ENCODE results near the gene WDR83. TPM values are rescaled to one million over a fixed set of nuclear protein-coding genes. Genes with fewer than 3 reads are reported as not detected.

Gene WDR83
- total RNA-seq, 1 donor from 2014 or later: 23.7 TPM

DNA sequence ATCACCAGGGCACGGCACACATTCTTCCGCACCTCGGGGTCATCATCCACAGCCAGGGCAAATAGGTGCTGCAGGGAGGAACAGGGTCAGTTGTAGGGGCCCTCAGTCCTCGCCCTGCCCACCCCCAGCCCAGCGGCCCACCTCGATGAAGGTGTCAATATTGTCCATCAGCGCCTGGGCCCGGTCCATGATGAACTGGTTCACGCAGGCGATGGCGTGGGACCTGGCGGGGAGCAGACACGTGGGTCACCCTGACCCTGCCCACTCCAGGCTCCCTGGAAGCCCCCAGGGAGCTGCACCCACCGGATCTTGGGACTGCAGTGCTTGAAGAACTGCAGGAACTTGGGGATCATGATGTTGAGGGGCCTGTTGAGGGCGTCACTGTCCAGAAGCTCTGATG, 48.5 kb downstream of the WDR83 start:
- peaks cover 73% of the 10 kb centered on the region for H3K36me3 Mint-ChIP-seq (ENCODE audit: low read depth)
- no peak overlapping the region for H3K4me3 Mint-ChIP-seq (ENCODE audit: low read depth)
- no peaks in the 10 kb centered on the region for H3K4me1 Mint-ChIP-seq (ENCODE audit: low read depth)
- intact Hi-C loops (cut with micrococcal nuclease): no loop called here
- no peak overlapping the region for H3K27ac Mint-ChIP-seq
- H3K27me3 Mint-ChIP-seq (ENCODE audit: low read depth): no peaks in the 10 kb centered on the region
- H3K9me3 Mint-ChIP-seq: no peaks in the 10 kb centered on the region
- no peak for DNase-seq (ENCODE audit: low spot score)

DNA sequence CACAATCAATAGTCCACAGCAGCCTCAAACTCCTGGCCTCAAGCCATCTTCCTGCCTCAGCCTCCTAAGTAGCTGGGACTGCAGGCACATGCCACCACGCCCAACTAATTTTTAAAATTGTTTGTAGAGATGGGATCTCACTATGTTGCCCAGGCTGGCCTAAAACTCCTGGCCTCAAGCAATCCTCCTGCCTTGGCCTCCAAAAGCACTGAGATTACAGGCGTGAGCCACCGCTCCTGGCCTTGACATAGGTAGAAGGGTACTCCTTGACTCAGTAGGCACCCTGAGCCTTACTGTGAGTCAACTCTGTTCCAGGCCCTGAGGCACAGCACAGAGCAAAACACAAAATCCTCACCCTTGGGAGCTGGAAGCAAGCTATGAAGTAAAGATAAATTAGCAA, 49.3 kb downstream of the WDR83 start:
- Mint-ChIP-seq H3K27ac (no peak overlapping the region), H3K4me3 (ENCODE audit: low read depth) (no peak overlapping the region), H3K4me1 (ENCODE audit: low read depth) (peaks cover 5% of the 10 kb centered on the region), H3K27me3 (ENCODE audit: low read depth) (no peaks in the 10 kb centered on the region), H3K9me3 (no peaks in the 10 kb centered on the region), H3K36me3 (ENCODE audit: low read depth) (peaks cover 71% of the 10 kb centered on the region)
- intact Hi-C loops (cut with micrococcal nuclease): no loop called here
- DNase-seq (ENCODE audit: low spot score): no peak

DNA sequence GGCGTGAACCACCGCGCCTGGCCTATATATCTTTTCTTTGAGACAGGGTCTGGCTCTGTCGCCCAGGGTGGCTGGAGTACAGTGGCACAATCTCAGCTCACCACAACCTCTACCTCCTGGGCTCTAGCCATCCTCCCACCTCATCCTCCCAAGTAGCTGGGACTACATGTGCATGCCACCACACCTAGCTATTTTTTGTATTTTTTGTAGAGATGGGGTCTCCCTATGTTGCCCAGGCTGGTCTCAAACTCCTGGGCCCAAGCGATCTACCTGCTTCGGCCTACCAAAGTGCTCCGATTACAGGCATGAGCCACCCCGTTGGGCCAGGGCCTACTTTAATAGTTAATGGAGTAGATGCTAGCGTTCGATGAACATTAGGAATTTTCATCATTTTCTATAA, 53.7 kb downstream of the WDR83 start:
- Mint-ChIP-seq H3K4me1 (ENCODE audit: low read depth) (peaks cover 17% of the 10 kb centered on the region), H3K27ac (peak overlapping the region; percentile 89), H3K4me3 (ENCODE audit: low read depth) (peak overlapping the region; percentile 84), H3K27me3 (ENCODE audit: low read depth) (no peaks in the 10 kb centered on the region), H3K36me3 (ENCODE audit: low read depth) (peaks cover 56% of the 10 kb centered on the region), H3K9me3 (no peaks in the 10 kb centered on the region)
- intact Hi-C loops (cut with micrococcal nuclease): loop anchor here (5.0 kb wide), 2 partner anchors 108 to 1628 kb away; partner anchors contain the start of genes ZNF490 and ZNF791
- no peak for DNase-seq (ENCODE audit: low spot score)

DNA sequence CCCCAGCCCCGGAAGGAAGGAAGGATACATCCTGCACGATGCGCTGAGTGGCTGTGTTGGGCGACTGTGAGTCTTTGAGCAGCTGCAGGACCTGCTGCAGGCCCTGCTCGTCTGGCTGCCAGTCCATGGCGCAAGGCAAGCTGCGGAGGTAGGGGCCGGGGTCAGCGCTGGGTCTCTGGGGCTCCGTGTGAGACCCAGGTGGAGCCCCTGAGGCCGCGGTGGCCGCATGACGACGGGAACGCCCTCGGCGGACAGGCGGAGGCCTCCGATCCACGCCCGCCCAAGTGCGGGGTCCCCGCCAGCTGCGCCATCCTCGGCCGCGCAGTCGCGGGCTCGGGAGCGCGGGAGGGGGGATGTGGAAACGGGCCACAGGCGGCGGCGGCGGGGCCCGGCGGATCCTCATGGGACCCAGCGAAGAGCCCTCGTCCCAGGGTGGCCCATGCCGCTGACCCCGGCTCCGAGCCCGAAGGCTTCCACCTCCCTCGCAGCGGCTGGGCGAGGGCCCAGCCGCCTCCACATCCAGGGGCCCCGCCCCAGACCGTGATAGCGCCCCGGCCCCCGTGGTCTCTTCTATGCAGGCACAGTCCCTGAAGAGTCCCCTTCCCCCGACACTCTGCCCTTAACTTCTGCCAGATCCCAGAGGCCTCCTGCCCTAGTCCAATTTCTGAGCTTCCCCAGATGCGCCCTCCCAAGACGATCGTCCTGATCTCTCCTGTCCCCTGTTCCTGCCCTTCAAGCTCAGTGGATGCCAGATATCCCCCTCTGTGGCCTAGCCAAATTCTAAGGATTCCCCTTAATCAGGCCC, 54.4 kb downstream of the WDR83 start:
- intact Hi-C loops (cut with micrococcal nuclease): loop anchor here (5.0 kb wide), 2 partner anchors 109 to 1629 kb away; partner anchors contain the start of genes ZNF490 and ZNF791
- no peak for DNase-seq (ENCODE audit: low spot score)
- H3K4me1 Mint-ChIP-seq (ENCODE audit: low read depth): peaks cover 17% of the 10 kb centered on the region

DNA sequence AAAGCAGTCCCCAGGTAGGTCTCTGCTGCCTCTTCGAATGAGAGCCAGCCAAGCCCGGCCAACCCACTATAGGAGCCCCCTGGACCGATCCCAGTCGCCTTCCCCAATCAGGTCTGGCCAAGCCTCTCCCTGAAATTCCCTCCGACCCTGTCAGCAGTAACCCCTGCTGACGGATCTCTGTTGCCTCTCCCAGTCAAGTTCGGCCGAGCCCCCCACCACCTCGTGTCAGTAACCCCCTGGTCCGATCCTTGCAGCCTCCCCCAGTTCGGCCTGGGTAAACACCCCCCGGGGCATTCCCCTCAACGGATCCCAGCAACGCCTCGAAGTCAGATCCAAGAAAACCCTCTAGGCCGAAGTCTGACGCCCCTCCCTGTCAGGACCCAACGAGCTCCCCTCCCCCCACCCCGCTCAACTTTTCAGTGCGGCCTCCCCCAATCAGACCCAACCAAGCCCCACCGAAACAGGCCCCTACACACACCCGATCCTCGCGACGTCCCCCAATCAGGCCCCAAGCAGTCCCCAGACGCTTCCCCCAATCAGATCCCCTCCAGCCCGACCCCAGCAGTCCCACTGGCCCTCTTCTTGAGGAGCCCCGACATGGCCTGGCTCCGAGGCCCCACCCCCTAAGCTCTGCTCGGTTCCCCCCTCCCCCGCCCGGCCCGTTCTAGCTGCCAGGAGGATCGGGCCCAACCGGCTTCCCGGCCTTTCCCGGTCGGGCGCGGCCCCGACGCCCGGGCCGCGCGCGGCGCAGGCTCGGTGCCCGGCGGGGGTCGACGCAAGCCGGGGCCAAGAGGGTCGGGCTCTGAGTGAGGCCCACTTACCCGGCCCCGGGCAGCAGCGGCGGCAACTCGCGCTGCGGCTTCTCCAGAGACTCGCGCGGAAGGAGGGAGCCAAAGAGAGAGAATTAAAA, 55.3 kb downstream of the WDR83 start:
- DNase-seq (ENCODE audit: low spot score): peak; percentile 15
- Mint-ChIP-seq H3K4me1 (ENCODE audit: low read depth) (peaks cover 17% of the 10 kb centered on the region), H3K27ac (peak overlapping the region; percentile 88), H3K4me3 (ENCODE audit: low read depth) (peak overlapping the region; percentile 93), H3K27me3 (ENCODE audit: low read depth) (no peaks in the 10 kb centered on the region), H3K9me3 (no peaks in the 10 kb centered on the region), H3K36me3 (ENCODE audit: low read depth) (peaks cover 49% of the 10 kb centered on the region)
- intact Hi-C loops (cut with micrococcal nuclease): loop anchor here (1.0 to 5.0 kb wide), 3 partner anchors 41 to 1630 kb away; partner anchors contain the start of genes DHPS, ZNF490 and ZNF791

More for the DNA sequence above, 54.4 kb downstream of the WDR83 start:
- peaks cover 50% of the 10 kb centered on the region for H3K36me3 Mint-ChIP-seq (ENCODE audit: low read depth)
- H3K9me3 Mint-ChIP-seq: no peaks in the 10 kb centered on the region
- peak overlapping the region; percentile 89 for H3K27ac Mint-ChIP-seq
- H3K27me3 Mint-ChIP-seq (ENCODE audit: low read depth): no peaks in the 10 kb centered on the region
- peak overlapping the region; percentile 93 for H3K4me3 Mint-ChIP-seq (ENCODE audit: low read depth)

DNA sequence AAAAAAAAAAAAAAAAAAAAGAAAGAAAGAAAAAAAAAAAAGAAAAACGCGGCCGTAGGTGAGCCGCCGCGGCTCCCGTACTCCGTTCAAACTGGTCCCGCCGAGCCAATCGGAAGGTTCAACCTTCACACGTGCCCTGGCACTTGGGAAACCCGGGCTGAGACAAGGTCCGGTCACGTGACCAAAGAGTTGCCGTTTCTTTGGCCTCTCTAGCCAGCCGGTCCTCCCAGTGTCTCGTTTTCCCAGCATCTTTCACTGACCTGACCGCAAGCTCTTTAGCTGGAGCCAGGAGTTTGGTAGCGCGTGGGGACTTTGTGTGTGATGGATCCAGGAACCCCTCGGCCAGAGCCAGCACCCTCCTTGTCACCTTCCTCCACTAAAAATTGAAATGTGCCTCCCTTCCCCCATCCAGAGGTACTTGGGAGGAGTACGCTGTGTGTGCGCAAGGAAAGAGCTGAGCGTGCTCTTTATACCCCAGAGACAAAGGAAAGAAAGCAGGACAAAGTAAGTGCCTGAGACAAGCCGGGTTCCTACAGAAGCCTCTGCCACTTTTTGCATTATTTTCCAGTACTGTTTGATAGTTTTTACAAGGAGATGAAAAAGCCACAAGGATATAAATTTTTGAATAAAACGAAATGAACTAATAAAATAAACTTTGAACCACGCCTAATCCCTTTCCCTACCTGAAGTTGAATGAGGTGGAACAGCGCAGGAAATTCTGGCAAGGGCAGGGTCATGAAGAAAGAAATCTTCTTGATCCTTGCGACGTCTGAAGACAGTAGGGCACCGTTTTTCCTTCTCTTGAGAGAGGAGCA, 56.2 kb downstream of the WDR83 start:
- peak; percentile 92 for DNase-seq (ENCODE audit: low spot score)
- H3K27me3 Mint-ChIP-seq (ENCODE audit: low read depth): no peaks in the 10 kb centered on the region
- H3K4me3 Mint-ChIP-seq (ENCODE audit: low read depth): peak overlapping the region; percentile 92
- peaks cover 17% of the 10 kb centered on the region for H3K4me1 Mint-ChIP-seq (ENCODE audit: low read depth)
- peaks cover 52% of the 10 kb centered on the region for H3K36me3 Mint-ChIP-seq (ENCODE audit: low read depth)
- peak overlapping the region; percentile 90 for H3K27ac Mint-ChIP-seq
- no peaks in the 10 kb centered on the region for H3K9me3 Mint-ChIP-seq
- intact Hi-C loops (cut with micrococcal nuclease): loop anchor here (1.0 to 5.0 kb wide), 4 partner anchors 11 to 1630 kb away; partner anchors contain the start of genes DHPS, ZNF490 and ZNF791

DNA sequence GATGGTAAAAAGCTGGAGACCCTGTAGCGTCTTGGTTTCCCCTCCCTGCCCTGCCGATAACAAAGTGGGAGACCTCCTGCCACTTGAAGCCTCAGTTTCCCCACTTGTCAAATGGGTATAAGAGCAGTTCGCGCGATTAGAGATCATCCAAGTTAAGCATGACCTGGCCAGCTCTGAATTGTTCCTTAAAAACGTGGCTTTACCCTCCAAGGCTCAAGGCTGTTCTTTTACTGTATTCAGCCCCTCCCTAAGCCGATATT, 56.7 kb downstream of the WDR83 start:
- intact Hi-C loops (cut with micrococcal nuclease): loop anchor here (1.0 to 5.0 kb wide), 3 partner anchors 10 to 1631 kb away; partner anchors contain the start of genes ZNF490 and ZNF791
- Mint-ChIP-seq H3K27ac (peak overlapping the region; percentile 90), H3K9me3 (no peaks in the 10 kb centered on the region), H3K36me3 (ENCODE audit: low read depth) (peaks cover 56% of the 10 kb centered on the region), H3K4me3 (ENCODE audit: low read depth) (peak overlapping the region; percentile 92), H3K4me1 (ENCODE audit: low read depth) (peaks cover 17% of the 10 kb centered on the region), H3K27me3 (ENCODE audit: low read depth) (no peaks in the 10 kb centered on the region)
- no peak for DNase-seq (ENCODE audit: low spot score)

GRCh38 chr19:12723641-12724426, 57.2 kb downstream of the WDR83 start, which contains the start of gene TNPO2:
Gene TNPO2 (minus strand): TSS chr19:12723932. CDS start chr19:12720977, 2,955 bp downstream.
- Mint-ChIP-seq H3K4me3 (ENCODE audit: low read depth) (peak within 1 kb of the TSS; percentile 92), H3K4me1 (ENCODE audit: low read depth) (peaks cover 17% of the 10 kb centered on the region), H3K27ac (peak within 1 kb of the TSS; percentile 90), H3K36me3 (ENCODE audit: low read depth) (peaks cover 55% of the 10 kb centered on the region), H3K27me3 (ENCODE audit: low read depth) (no peaks in the 10 kb centered on the region), H3K9me3 (no peaks in the 10 kb centered on the region)
- intact Hi-C loops (cut with micrococcal nuclease): loop anchor here (1.0 to 5.0 kb wide), 3 partner anchors 9 to 1632 kb away; partner anchors contain the start of genes ZNF490 and ZNF791
- peak; percentile 69 for DNase-seq (ENCODE audit: low spot score)

Other genes starting within 250 kb of the WDR83 start
- 4.3 and 4.5 TPM in 2 replicates for gene ZNF443, start 225.8 kb upstream of the WDR83 start, total RNA-seq
- 0.18 and 2.4 TPM in 2 replicates for gene ZNF709, start 182.0 kb upstream of the WDR83 start, total RNA-seq
- gene ZNF564, start 115.3 kb upstream of the WDR83 start, total RNA-seq: 7.4 and 7.6 TPM in 2 replicates
- 7.0 and 9.9 TPM in 2 replicates for gene ZNF490, start 56.0 kb upstream of the WDR83 start, total RNA-seq
- 21.8 and 22.5 TPM in 2 replicates for gene ZNF791, start 55.9 kb upstream of the WDR83 start, total RNA-seq
- gene MAN2B1, start 65 bp upstream of the WDR83 start, total RNA-seq: 133 and 147 TPM in 2 replicates
- 122 and 134 TPM in 2 replicates for gene DHPS, start 15.1 kb downstream of the WDR83 start, total RNA-seq
- gene GNG14, start 21.2 kb downstream of the WDR83 start, total RNA-seq: not detected in 2 replicates
- gene FBXW9, start 29.8 kb downstream of the WDR83 start, total RNA-seq: 8.8 and 9.4 TPM in 2 replicates
- gene TNPO2, start 57.1 kb downstream of the WDR83 start, total RNA-seq: 109 and 112 TPM in 2 replicates
- gene TRIR, start 67.9 kb downstream of the WDR83 start, total RNA-seq: 204 and 210 TPM in 2 replicates
- gene GET3, start 70.7 kb downstream of the WDR83 start, total RNA-seq: 62.7 and 62.8 TPM in 2 replicates
- gene BEST2, start 85.0 kb downstream of the WDR83 start, total RNA-seq: 0.11 TPM in 1 of 2 replicates, not detected in the other
- gene HOOK2, start 108.7 kb downstream of the WDR83 start, total RNA-seq: 18.3 and 25.1 TPM in 2 replicates
- 333 and 351 TPM in 2 replicates for gene JUNB, start 124.7 kb downstream of the WDR83 start, total RNA-seq
- 274 and 279 TPM in 2 replicates for gene PRDX2, start 135.0 kb downstream of the WDR83 start, total RNA-seq
- 28.6 and 29.8 TPM in 2 replicates for gene THSD8, start 135.3 kb downstream of the WDR83 start, total RNA-seq
- gene RNASEH2A, start 139.8 kb downstream of the WDR83 start, total RNA-seq: 38.3 and 40.6 TPM in 2 replicates
- gene RTBDN, start 167.8 kb downstream of the WDR83 start, total RNA-seq: not detected in 2 replicates
- gene MAST1, start 171.7 kb downstream of the WDR83 start, total RNA-seq: 5.2 and 6.5 TPM in 2 replicates
- 21.9 and 25.6 TPM in 2 replicates for gene DNASE2, start 214.6 kb downstream of the WDR83 start, total RNA-seq
- gene KLF1, start 220.4 kb downstream of the WDR83 start, total RNA-seq: 0.62 and 0.97 TPM in 2 replicates
- gene GCDH, start 224.4 kb downstream of the WDR83 start, total RNA-seq: 51.6 and 53.2 TPM in 2 replicates

Measured in activated T-helper 2 cell treated with anti-CD3 and anti-CD28 coated beads, Interferon-gamma antibody, Interleukin-2, Interleukin-4, amounts not matched to agents 10 μg/mL and 5 μg/mL and 100 μg/mL, durations not matched to agents 14 hours and 24 hours and 36 hours (primary cell).